Measurements from ENCODE around the gene LACRT.

Gene LACRT

GRCh38 chr12:54598970-54599369, 35.7 kb downstream of the LACRT start:
- DNase-seq, result no peak

DNA sequence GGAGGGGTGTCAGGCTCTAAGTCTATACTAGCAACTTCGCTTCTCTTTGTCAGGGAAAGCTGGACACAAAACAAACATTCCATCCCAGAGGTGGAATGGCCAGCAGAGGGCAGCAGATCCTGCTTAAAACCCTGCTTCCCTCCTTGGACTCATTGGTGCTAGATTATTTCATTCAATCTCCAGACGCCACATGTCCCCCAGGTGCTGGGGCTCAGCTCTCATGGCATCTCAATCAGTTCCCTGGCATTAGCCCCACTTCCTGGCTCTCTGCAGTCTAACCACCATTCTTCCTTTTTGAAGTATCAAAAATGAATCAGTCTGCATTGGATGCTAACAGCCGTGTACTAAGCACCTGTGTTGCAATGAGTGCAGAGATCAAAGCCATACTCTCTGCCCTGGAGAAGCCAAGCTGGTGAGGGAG, 38.2 kb downstream of the LACRT start:
- DNase-seq, result peak; percentile 38

- no peak for DNase-seq
These were observed 39.2 kb downstream of the LACRT start for GRCh38 chr12:54595471-54595870.

DNA sequence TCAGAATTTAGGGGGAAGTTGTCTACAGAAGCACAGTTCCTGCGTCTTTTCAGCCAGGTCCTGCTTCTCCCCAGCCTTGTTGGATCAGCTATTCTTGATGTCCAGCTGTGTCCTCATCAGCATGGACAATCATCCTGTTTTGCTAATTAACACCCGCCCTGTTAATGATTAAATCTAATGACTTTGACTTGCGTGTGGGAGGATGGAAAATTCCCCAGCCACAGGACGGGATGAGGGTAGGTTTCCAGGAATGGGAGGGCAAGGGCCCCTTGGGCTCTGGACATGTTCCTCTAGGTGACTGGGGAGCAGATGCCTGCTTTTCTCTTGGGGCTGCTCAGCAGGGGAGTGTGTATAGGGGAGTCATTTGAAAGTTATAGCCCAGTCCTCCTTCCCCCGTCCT, 41.0 kb downstream of the LACRT start:
- DNase-seq, result no peak

DNA sequence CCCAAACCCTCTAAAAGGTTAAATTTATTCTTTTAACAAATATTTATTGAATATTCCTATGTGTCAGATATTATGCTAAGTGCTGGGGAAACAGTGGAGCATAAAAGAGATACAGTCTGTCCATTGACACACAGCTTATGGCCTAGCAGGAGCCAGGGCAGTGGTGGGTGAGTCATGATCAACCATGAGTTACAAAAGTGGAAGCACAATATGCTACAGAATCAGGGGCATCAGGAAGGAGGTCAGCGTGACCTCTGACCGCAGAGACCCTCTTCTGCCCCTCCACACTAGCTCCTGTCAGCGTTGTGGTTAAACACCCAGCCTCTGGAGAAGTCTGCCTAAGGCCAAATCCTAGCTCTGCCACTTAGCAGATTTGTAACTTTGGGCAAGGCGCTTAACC, 41.6 kb downstream of the LACRT start:
- no peak for DNase-seq

DNA sequence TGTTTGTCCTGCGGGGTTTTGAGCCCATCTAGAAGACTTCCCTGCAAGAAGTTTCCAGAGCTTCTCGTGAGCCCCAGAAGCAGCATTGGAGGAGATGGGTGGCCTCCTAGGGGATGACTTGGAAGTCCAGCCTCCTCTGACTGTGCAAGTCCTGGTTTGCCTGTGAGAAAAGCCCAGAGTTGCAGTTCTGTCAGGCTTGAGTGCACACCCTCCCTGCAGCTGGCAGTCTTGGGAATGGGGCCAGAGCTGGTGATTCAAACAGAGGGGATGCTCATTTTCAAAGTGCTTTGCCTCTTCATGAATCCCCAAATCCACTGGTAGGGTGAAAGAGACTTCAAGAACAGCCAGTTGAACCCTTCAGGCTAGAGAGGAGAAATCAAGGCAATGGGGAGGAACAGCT, 42.4 kb downstream of the LACRT start:
- no peak for DNase-seq

DNA sequence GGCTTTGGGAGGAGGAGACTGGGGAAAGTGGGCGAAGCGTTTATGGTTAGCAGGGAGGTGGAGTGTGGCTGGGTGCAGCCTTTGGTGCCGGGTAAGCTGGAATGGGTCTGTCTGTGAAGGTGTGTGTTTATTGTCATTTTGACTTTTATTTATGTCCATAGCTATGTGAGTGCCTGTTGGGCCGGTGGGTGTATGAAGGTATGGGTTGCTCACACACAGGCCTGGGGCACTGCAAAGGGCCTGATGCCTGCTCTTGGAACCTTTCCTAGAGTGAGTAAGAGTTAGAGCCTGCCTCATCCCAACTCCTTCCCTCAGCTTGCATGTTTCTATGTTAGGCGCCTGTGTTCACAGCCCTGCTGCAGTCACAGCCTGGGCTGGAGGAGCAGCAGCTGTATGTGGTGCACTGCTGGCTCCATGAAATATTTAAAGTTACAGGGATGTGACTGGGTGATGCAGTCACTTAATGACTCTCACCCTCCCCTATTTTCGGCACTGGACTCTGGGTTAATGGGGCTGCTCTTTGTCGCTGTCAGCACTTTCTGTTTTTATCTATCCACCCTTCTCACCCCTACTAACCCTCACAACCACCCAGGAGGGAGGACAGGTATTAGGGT, 43.6 kb downstream of the LACRT start:
- no peak for DNase-seq

GRCh38 chr12:54589964-54590363, 44.7 kb downstream of the LACRT start:
- DNase-seq, result no peak

GRCh38 chr12:54588890-54589267, 45.8 kb downstream of the LACRT start:
- DNase-seq, result no peak

DNA sequence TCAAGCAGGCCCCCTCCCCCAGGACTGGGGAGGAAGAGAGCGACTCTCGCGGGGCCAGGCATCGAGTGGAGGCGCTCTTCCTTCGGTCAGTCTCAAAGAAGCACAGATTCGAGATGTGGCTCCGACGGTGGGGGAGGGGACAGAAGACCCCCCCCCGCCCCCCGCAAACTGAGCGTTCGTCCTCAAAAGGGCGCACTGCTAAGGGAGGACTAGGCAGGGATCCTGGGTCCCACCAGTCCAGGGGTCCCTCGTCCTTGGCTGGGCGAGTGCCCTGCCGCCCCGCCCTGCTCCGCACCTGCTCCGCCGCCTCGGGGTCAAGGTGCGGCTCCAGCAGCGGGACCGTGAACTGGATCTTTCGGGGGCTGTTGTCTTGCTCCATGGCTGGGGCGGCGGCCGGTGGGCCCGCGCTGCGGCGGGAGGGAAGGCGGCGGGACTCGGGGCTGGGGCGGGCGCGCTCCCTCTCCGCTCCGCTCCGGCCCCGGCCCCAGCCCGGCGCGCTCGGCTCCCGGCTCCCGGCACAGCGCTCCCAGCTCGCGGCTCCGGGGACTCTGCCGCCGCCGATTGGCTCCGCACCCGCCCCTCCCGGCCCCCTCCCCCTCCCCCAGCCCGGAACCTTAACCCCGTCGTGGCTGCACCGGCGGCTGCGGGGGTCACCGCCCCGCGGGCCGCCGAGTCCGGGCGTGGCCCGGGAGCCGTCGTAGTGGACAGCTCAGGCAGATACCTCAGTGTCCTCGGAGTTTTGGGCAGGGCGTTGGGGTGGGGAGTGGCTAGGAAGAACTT, 46.4 kb downstream of the LACRT start, which contains the start of gene PPP1R1A:
Gene PPP1R1A, minus strand, starts transcription at position 550 of the 780 bp plus-strand sequence. Its CDS starts 171 bp downstream, at position 379.
- DNase-seq, result no peak

DNA sequence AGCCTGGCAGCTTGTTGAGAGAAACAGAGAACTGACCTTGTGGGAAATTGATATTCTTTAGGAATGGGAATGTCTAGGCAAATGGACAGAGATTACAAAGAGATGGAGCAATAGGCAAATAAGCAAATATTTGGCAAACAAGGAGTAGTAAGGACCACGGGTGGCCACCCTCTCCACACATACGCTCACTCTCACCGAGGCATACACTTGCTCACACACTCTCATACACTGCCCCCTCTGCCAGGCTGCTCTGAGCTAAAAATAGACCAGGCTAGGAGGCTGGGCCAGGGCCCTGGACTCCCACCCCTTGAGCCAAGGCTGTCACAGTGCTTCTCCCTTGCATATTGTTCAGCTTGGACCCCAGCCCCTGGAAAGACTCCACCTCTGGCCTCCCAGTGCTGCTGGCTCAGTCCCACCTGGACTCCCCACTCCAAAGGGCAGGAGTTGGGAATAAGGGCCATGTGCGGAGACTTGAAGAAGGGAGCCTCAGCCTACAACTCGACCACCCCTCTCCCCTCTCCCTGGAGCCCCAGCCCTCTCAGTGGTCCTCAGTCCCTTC, 47.3 kb downstream of the LACRT start:
- no peak for DNase-seq

GRCh38 chr12:54586620-54587019, 48.1 kb downstream of the LACRT start:
- no peak for DNase-seq

- no peak for DNase-seq
These were observed 49.5 kb downstream of the LACRT start for GRCh38 chr12:54585243-54585642.

DNA sequence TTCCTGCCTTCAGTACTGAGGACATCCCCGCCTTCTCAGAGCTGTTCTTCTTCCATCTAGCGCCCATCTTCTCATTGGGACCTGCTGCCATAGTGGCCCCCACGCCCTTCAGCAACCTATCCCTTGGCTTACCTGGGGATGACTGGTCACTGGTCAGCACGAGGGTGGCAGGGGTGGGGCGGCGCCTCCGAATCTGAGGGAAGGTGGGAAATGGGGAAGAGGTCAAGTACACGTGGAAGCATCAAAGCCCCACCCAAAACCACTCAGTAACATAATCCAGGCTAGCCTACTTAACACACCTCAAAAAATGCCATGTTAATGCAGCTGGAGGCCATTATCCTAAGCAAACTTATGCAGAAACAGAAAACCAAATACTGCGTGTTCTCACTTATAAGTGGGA, 50.6 kb downstream of the LACRT start:
- DNase-seq, result no peak

DNA sequence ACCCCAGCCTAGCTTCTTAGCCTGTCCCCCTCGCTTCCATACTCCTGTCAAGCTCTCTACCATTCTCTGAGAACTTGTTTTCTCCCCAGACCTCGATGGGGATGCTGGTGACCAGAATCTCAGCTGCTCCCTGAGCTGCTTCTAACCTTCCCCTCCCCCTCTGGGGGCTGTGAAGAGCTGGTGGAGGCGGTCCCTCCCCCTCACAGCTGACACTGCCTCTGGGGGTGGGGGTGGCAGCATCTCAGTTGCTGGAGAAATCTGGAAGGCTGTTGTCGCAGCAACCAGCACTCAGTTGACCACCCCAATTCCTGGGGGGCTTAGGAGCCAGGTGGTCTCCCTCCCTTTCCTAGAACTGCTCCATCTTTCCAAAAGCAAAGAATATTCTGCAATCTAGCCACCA, 51.0 kb downstream of the LACRT start:
- no peak for DNase-seq

GRCh38 chr12:54581412-54581811, 53.3 kb downstream of the LACRT start:
- no peak for DNase-seq

All from effector CD4-positive, alpha-beta T cell (primary cell).